DMS79 treated with DMSO at 0.1 percent for 48 hours (cell line): ENCODE results near the gene TIMP2.
A peak's percentile ranks its signal among the peaks of the same experiment; 100 is the strongest.

Experiments
- DNase-seq: peaks from one replicate; lab custom pipeline; 2025; lab: John Stamatoyannopoulos, UW

TIMP2 gene

DNA sequence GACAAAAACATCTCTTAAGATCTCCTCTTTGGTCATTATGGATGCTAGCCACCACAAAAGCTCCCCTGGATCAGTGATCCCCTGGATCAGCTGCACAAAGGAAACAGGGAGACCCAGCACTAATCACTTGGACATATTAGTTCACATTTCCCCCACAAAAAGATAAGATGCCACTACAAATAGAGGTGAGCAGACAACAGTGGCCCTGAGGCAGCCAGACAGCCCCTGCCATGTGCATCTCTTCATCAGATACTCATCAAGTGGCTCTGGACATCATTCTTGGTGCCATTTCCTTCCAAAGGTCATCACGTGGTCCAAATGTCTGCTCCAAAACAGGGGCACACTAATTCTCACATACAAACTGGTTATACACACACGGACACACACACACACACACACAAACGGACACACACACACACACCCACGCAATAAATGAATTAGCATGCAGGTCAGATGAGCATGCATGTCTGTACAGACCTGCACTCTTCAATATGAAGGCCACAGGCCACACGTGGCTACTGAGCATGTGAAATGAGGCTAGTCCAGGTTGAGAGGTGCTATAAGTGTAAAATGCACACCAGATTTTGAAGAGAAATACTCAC lies 88.7 kb downstream of the TIMP2 start:
- no peak for DNase-seq

DNA sequence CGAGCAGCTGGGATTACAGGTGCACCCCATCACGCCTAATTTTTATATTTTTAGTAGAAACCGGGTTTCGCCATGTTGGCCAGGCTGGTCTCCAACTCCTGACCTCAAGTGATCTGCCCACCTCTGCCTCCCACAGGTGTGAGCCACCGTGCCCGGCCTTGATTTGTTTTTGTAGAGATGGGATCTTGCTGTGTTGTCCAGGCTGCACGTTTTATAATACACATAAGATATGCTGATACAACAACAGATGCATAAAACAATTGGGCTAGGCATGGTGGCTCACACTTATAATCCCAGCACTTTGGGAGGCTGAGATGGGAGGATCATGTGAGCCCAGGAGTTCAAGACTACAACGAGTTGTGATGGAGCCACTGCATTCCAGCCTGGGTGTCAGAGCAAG lies 90.6 kb downstream of the TIMP2 start:
- no peak for DNase-seq

DNA sequence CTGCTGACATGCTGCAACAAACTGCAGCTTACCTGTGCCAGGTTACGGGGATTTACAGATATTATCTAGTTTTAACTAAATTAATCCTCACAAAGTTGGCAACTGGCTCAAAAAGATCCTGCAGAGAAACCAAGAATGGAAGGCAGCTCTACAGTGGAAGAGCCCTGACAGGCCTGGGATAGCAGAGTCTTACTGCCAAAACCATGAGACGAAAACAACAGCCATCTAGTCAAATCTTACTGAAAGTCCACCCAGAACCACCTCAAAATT lies 92.7 kb downstream of the TIMP2 start:
- no peak for DNase-seq

DNA sequence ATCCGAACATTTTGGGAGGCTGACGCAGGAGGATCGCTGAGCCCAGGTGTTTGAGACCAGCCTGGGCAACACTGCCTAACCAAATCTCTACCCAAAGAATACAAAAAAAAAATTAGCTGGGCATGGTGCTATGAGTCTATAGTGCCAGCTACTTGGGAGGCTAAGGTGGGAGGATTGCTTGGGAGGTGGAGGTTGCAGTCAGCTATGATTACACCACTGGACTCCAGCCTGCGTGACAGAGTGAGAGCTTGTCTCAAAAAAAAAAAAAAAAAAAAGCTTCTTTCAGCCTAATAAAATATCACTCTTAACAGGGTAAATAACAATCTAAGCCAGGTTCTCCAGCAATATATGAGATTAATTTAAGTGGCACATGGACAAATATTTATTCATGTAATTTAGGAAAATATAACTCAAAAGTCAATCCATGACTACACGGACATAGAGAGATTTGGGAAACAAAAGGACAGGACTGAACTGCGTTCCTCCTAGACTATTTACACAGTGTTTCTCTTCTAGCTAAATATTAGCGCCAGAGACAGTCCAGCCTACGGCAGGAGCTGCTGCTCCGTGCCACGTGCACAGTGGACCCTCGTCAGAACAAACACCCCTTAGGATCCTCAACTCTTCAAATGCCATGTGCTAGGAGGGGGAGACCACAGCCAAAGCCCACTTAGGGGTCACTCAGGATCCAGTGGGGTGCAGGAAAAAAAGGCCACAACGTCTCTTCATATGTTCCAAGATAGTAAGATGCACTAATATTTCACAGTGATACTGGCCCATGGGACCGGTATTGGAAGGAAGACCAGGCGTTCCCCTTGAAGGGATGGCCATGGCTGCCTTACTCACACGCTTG lies 93.3 kb downstream of the TIMP2 start:
- no peak for DNase-seq

DNA sequence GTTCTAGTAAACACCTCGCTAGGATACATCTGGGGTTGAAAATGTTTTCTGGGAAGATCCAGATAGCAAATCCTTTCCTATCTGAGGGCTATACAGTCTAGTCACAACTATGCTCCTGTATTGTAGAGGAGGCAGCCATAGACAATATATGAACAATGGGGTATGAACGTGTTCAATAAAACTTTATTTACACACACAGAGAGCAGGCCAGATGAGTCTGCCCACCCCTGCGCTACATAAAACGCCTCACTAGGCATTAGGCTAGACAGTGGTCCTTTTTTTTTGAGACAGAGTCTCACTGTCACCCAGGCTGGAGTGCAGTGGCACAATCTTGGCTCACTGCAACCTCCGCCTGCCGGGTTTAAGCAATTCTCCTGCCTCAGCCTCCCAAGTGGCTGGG lies 95.7 kb downstream of the TIMP2 start:
- DNase-seq = no peak

DNA sequence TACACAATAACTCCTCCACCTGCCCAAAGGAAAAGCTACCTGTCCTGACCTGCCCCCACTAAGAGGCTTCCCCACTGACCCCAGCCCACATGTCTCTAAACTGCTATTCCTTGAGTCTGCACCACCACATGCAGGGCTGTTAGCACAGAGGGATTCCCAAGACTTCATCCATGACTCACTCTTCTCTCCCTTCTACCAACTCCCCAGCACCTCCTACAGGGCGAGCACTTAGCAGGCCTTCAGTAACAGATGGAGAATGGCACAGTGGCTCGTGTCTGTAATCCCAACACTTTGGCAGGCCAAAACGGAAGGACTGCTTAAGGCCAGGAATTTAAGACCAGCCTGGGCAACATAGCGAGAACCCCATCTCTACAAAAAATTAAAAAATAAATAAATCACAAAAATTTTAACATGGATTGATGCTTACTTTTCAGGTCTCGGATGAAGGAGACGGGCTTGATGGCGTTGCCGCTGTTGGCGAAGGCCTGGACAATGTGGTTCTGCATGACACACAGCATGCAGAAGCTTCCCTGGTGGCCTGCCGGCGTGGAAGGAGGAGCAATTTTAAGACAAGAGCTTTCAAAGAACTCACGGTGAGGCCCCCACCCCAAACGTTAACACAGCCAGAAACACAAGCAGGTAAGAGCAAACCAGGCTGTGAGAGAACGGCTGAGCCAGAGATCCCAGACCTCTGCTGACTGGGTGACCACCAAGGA lies 96.6 kb downstream of the TIMP2 start:
- no peak for DNase-seq

DNA sequence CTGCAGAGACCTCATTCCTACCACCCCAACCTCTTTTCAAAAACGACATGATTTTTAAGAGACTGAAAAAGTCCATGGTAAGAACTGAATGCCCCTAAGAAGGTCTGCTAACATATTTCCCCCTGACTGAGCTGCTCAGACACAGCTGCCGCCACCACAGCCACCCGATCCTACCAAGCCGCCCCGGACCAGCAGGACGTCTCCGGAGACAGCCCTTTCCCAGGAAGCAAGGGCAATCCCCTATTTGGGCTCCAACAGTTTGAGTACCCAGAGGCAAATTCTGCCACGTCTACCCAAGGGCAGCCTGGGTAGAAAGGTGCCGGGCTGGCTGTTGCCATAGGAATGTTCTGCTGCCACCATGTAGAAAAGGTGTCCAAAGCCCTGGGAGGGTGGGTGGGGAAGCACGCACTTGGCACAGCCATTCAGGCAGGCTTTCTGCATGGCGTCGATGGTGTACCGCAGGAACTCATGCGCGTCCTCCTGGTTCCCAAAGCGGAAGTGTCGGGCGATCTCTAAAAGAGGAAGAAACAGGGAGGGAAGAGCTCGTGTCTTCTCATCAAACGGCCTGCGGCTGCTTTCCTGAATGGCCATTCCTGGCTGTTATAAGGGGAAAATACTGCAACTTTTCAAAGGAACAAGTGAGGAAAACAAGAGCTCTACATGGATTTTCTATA lies 98.2 kb downstream of the TIMP2 start:
- DNase-seq = no peak

DNA sequence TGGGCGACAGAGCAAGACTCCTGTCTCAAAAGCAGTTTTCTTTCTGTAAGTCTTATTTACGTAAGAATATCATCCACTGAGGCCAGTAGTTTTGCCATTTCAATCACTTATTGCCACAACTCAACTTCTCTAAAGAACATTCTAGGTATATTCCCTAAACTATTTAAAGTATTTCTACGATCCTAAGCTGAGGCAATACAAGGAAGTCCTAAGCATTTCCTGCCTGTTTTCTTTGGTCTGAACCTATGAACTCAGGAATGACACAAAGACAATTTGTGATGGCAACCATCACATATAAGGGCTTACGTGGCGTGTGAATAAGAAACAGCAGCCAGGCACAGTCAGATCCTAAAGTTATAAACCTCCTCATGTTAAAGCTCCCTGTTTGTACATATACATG lies 98.8 kb downstream of the TIMP2 start:
- no peak for DNase-seq

DNA sequence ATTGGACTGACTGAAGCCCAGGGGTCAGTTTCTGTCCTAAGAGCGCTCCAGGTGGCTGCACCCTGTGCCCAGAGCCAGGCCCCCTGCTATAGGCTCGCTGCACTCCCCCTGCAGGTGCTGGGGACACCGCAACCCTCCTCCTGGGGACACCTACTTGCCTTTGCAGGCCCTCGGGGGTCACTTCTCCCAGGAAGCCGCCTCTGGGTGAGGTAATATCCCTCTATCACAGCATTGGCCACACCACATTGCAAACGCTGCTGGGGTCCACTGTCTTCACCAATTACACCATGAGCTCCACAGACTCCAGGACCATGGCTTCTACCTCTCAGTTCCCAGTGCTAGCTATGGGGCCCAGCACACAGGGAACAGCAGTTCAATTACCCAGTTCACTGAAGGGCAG lies 99.5 kb downstream of the TIMP2 start:
- no peak for DNase-seq

DNA sequence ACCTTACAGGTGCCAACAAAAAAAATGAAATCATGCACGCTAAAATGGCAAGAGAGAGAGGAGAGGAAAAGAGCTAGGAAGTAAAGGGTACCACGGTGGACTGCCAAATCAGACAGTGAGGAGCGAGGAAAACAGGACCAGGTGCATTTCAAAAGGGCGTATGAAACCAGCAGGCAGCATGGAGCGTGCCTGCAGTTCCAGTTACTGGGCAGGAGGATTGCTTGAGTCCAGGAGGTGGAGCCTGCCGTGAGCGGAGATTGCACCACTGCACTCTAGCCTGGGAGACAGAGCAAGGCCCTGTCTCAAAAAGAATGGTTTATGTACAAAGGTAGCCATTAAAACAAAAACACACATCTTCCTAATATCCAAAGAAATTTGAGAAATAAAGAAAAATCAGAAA lies 100.9 kb downstream of the TIMP2 start:
- DNase-seq = no peak

DNA sequence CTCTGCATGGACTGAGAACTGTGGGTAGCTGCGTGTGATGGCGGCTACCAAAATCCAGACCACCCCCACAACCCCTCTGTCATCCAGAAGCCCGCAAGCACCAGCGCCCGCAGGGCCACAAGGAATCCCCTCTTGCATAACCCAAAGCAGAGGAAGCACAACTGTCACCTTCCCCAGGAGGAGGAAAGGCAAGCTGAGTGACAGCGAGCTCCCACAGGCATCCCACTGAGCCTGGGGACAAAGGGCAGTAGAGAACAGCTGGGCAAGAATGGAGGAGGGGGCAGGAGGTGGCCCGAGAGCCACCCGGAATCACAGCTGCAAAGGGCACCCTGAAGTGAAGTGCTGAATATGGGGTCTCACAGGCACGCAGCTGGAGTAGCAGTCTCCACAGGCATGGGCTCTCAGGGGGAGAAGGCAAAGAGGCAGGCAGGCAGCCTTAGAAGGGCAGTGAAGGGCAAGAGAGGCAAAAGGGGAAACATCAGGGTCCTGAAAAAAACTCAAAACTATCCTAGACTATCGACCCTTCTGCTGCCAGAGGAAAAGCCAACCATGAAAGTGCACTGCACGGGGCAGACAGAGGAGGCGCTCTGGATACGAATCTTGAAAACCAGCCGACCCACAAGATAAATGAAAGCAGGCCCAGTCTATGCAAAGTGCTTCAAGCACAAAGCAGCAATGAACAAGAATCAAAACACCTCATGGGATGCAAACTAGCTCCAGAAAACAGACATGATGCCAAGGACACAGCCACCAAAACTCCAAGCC lies 101.7 kb downstream of the TIMP2 start:
- no peak for DNase-seq

DNA sequence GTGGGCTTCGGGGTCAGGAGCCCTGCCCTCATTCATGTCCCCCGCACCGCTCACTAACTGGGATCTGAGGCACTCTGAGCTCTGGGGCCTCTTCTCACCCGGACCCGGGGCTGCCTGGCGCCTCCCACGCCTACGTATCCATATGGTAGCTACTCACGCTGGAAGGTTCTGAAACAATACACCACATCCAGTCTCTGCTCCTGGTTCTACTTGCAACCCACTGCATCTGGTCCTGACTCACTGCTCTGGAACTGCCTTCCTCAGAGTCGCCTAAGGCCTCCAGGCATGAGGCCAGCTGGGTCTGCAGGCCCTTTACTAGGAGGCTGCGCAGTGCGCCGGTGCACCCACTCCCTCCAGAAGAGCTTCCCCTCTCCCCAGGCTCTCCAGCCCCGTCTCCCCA lies 102.6 kb downstream of the TIMP2 start:
- no peak for DNase-seq

DNA sequence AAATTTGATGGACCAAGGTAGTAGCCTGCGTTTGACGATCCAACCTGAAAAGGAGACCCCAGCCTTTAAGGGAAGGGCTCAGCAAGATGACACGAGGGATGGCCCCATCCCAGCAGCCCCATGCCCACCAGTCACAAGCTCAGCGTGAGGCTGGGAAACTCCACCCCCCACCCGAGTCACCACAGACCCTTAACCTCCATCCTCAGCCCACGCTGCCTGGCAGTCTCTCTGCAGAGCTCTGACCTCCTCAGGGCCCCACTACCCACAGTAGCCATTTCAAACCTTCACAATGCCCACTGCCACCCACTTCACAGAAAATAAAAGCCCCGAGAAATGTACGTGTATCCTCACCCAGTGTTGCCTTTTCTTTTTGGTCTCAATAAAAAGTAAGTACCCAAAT lies 103.2 kb downstream of the TIMP2 start:
- no peak for DNase-seq

DNA sequence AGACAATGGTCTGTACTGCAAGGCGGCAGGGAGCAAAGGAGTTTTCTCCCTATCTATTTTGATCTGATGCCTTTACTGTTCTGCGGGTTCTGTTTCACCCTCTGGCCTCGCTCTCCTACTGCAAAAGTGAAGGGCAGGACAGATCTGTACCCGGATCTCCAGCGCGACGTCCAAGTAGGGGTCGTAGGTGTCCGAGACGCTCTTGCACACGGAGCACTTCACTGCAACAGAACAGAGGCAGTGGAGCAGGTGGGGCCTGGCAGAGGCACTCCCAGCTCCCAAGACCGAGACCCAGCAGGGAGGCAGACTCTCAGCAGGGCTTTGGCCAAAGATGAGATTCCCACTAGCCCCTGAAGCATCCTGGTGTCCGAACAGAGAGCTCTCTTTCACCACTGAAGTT lies 104.3 kb downstream of the TIMP2 start:
- DNase-seq = no peak

DNA sequence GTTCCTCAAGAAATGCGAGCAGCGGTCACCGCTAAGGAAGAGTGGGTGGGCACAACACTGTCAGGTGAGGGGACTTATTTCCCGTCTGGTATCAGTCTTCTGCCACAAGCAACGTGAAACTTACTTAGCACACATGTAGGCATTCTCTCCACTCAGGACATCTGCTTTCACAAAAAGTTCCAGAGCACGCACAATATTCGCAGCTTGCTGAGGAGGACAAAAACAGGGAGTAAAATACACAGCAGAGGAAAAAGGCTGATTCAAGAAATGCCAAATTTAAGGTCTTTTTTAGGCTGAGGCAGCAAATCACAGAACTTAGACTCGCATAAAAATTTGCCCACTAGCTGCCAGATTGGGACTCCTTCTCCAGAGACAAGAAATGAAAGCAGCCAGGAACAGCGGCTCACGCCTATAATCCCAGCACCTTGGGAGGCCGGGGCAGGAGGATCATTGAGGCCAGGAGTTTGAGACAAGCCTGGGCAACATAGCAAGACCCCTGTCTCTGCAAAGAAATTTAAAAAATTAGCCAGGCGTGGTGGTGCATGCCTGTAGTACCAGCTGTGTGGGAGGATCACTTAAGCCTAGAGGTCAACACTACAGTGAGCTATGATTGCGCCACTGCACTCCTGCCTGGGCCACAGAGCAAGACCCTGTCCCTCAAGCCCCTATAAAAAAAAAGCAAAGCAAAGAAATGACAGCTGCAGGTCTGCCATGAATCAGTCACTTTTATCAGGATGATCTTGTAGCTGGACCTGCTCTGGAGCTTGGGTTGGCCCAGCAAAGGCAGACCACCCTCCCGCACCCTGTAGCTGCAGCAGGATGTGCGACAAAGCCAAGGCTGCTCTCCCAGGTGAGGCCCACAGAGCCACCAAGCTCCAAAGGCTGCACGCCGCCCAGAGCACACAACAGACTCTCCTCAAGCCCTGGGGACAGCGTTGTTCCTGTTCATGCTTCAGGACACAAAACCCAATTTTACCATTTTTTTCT lies 105.1 kb downstream of the TIMP2 start:
- no peak for DNase-seq

DNA sequence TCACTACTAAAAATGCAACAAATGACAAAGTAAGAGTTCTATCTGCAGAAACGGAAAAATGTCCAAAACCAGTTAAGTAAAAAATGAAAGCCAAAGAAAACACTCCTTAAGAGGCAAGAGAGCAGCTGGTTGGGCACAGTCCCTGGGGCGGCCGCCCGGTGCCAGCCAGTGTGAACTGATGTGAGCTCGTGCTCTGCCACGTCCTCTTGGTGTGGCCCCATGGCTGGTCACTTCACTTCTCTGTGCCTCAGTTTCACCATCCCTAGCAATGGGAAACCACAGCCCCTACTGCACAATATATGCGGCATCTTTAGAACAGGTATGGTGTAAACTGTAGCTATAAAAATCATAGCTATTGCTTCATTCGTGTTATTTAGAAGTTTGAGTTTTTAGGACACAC lies 105.8 kb downstream of the TIMP2 start:
- DNase-seq = no peak

DNA sequence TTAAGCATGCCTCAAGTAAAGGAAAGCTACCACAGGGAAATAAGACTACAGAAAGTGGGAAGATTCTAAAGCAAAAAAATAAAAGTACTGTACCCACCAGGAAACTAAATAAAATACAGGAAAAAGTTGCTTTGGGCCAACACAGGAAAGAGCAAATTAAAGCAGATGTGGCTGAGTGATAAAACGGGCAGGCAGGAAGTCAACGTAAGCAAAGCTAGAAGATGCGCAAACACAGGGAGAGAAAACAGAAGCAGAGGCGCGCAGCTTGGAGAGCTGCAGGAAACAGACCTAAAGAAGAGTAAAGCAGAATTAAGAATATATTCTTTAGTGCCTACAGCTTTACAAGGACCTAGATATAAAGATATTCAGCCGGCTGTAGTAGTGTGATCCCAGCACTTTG lies 106.3 kb downstream of the TIMP2 start:
- DNase-seq = no peak

DNA sequence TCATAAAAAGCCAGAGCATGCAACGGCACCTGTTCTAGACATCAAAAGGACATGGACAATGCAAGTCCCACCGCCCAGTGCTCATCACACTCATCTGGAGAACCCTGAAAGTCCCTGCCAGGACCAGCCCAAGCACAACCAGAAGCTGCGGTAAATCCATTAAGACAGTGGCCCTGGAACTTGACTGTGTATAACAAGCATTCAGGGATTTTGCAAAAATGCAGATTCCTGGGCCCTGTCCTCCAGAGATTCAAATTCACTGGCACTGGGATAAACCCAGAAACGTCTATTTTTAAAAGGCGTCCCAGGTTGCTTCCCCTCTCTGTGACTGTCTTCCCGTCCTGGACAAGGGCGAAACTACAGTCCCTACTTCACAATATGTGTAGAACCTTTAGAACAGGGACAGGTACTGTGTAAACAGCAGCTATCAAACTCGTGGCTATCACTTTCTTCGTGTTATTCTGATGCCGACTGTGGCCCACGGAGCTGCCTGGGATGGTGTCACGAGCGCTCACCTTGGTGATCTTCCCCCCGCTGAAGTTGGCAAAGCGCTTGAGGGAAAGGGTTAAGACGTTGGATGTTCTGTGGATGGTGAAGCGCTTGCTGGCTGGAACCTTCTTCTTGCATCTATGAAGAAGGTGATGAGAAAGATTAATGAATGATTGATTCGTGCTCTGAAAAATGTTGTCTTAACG lies 106.9 kb downstream of the TIMP2 start:
- DNase-seq = no peak

DNA sequence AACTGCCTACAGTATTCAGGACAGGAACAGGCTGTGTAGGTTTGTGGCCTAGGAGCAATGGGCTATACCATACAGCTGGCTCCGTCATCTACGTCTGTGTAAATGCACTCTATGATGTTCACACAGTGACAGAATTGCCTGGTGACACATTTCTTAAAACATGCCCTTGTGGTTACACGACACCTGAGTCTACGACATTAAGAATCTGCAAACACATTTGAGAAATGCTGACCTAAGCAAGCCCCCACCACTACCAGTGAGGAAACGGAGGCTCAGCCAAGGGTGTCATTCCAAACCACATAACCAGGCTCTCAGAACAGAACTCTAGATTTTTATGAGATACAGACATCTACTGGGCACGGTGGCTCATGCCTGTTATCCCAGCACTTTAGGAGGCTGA lies 108.1 kb downstream of the TIMP2 start:
- peak; percentile 1 for DNase-seq

DNA sequence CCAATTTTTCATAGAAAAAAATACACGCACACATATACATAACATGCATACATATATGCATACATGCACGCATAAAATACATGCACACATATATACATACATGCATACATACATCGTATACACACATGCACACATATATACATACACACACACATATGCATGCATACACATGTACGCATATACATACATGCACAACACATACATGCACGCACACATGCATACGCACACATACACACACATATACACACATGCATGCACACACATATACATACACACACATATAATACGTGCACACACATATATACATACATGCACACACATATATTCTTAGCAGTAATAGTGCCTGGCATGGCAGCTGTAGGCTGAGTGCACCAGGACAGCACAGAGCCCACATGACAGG lies 109.5 kb downstream of the TIMP2 start:
- no peak for DNase-seq
